PC-9 (cell line): Measurements from ENCODE around the gene OS9. TPM values are rescaled to one million over a fixed set of nuclear protein-coding genes. Genes with fewer than 3 reads are reported as not detected.

Experiments used
- BruUV-seq: library from RNA; stranded (reverse); fragments of 400-500 nt; replicated peaks from 2 replicates; lab custom pipeline; 2021; lab: Mats Ljungman, UMichigan
- CTCF ChIA-PET: fragments of 300-600 bp; sonication (Branson Sonifier 250); formaldehyde crosslinking; loops from one replicate; lab custom pipeline; 2022; ENCODE audit warnings: antibody characterized with exemption; lab: Charles Lee
- POLR2A ChIA-PET: fragments of 300-600 bp; sonication (Branson Sonifier 250); formaldehyde crosslinking; loops from one replicate; lab custom pipeline; 2022; ENCODE audit warnings: antibody characterized with exemption; ENCODE audit not compliant: unreplicated experiment; lab: Charles Lee
- DNase-seq, 2 experiments: peaks; one replicate each; pipeline versions ENCODE4 v3.0.0 to v3.0.0-alpha.2; 2015 to 2022; ENCODE audit warnings: mixed read lengths in 1 of 2
- H2AFZ ChIP-seq: fragments of 200-600 bp; sonication (generic); 2 replicates; pipeline ENCODE4 v1.8.1; 2017; ENCODE audit warnings: antibody characterized with exemption
- H3F3A ChIP-seq: fragments of 200-600 bp; sonication (generic); 2 replicates; pipeline ENCODE4 v1.8.1; 2017; ENCODE audit warnings: antibody characterized with exemption, mild to moderate bottlenecking, low read depth; ENCODE audit not compliant: insufficient read depth
- H3K27ac ChIP-seq: fragments of 200-600 bp; sonication (generic); 2 replicates; pipeline ENCODE4 v1.6.1; 2016; ENCODE audit warnings: mixed run types
- H3K27me3 ChIP-seq: fragments of 200-600 bp; sonication (generic); 2 replicates; pipeline ENCODE4 v1.6.1; 2016; ENCODE audit warnings: low read depth, mixed run types; ENCODE audit not compliant: insufficient read depth
- H3K36me3 ChIP-seq: fragments of 200-600 bp; sonication (generic); 2 replicates; pipeline ENCODE4 v1.6.1; 2016; ENCODE audit warnings: low read depth, mixed run types
- H3K4me1 ChIP-seq: fragments of 200-600 bp; sonication (generic); replicated peaks from 2 replicates; pipeline ENCODE4 v1.6.1; 2016; ENCODE audit warnings: mixed run types; ENCODE audit not compliant: insufficient read depth
- H3K4me2 ChIP-seq: fragments of 200-600 bp; sonication (generic); 2 replicates; pipeline ENCODE4 v1.6.1; 2017; ENCODE audit warnings: mixed run types
- H3K4me3 ChIP-seq: fragments of 200-600 bp; sonication (generic); 2 replicates; pipeline ENCODE4 v1.6.1; 2016; ENCODE audit warnings: mixed run types
- H3K79me2 ChIP-seq: fragments of 200-600 bp; sonication (generic); 2 replicates; pipeline ENCODE4 v1.6.1; 2017; ENCODE audit warnings: low read depth, mixed run types
- H3K9me2 ChIP-seq: fragments of 200-600 bp; sonication (generic); 2 replicates; pipeline ENCODE4 v1.8.1; 2017; ENCODE audit warnings: mild to moderate bottlenecking; ENCODE audit not compliant: insufficient read depth
- H3K9me3 ChIP-seq: fragments of 200-600 bp; sonication (generic); 2 replicates; pipeline ENCODE4 v1.8.1; 2016; ENCODE audit warnings: low read depth; ENCODE audit not compliant: insufficient read depth
- H4K20me1 ChIP-seq: fragments of 200-600 bp; sonication (generic); 2 replicates; pipeline ENCODE4 v1.8.1; 2017; ENCODE audit not compliant: insufficient read depth
- CTCF ChIP-seq: fragments of 200-600 bp; sonication (generic); conservative IDR thresholded peaks from 2 replicates; pipeline ENCODE4 v1.6.1; 2017; ENCODE audit warnings: mixed run types, antibody characterized with exemption, mild to moderate bottlenecking, moderate library complexity
- EZH2 ChIP-seq: fragments of 200-600 bp; sonication (generic); IDR thresholded peaks from 2 replicates; pipeline ENCODE4 v1.8.0; 2017; ENCODE audit warnings: antibody characterized with exemption, low read depth
- intact Hi-C: fragments of 100-400 bp; cut with micrococcal nuclease; formaldehyde crosslinking; loops from one replicate; pipeline ENCODE4 v1.10.0; 2022; ENCODE audit not compliant: unreplicated experiment
- total RNA-seq: library from RNA; stranded (reverse); gene quantifications from 2 replicates; pipeline ENCODE4 v1.2.3, GENCODE V29; 2021

Gene OS9
- total RNA-seq, 1 experiment from 2014 or later = 96.7 TPM

- DNase-seq = no peak
- BruUV-seq = no TSS peak
- H3K36me3 ChIP-seq = no peaks in the 10 kb centered on the region
- no peaks in the 10 kb centered on the region for H3K9me2 ChIP-seq
- H3F3A ChIP-seq = peaks cover 1% of the 10 kb centered on the region; the same call in 1 of the 2 replicates
- H3K4me1 ChIP-seq = no peaks in the 10 kb centered on the region
- H3K27me3 ChIP-seq = peaks cover 16% of the 10 kb centered on the region
- no peak overlapping the region for H2AFZ ChIP-seq
- H3K27ac ChIP-seq = no peak overlapping the region
- TF ChIP-seq CTCF (no peak), EZH2 (no peak)
- H3K9me3 ChIP-seq = no peaks in the 10 kb centered on the region
- POLR2A ChIA-PET = interaction anchor here (0.8 kb wide), 1 partner anchor 28 kb away, joined by 7 read pairs; no protein-coding TSS in a partner anchor
- intact Hi-C loops = no loop called here
- no peaks in the 10 kb centered on the region for H4K20me1 ChIP-seq
- CTCF ChIA-PET = no interaction called here
- no peaks in the 10 kb centered on the region for H3K79me2 ChIP-seq
- no peak overlapping the region for H3K4me3 ChIP-seq
- no peak overlapping the region for H3K4me2 ChIP-seq
These were observed 37.6 kb downstream of the OS9 start for GRCh38 chr12:57731411-57732080.

- DNase-seq = no peak
- H4K20me1 ChIP-seq = no peaks in the 10 kb centered on the region
- no peaks in the 10 kb centered on the region for H3K9me2 ChIP-seq
- no peak overlapping the region for H3K27ac ChIP-seq
- no peak overlapping the region for H3K4me2 ChIP-seq
- intact Hi-C loops = no loop called here
- no peaks in the 10 kb centered on the region for H3K9me3 ChIP-seq
- no peaks in the 10 kb centered on the region for H3K36me3 ChIP-seq
- no peak for TF ChIP-seq EZH2
- TF ChIP-seq CTCF = no peak
- no peaks in the 10 kb centered on the region for H3K79me2 ChIP-seq
- no peaks in the 10 kb centered on the region for H3K4me1 ChIP-seq
- peaks cover 22% of the 10 kb centered on the region for H3K27me3 ChIP-seq
- ChIA-PET CTCF (no interaction called here), POLR2A (no interaction called here)
- peaks cover 5% of the 10 kb centered on the region; the same call in 1 of the 2 replicates for H3F3A ChIP-seq
- no peak overlapping the region for H3K4me3 ChIP-seq
- BruUV-seq = no TSS peak
- no peak overlapping the region for H2AFZ ChIP-seq
These were observed 38.3 kb downstream of the OS9 start for GRCh38 chr12:57732270-57732669.

- Histone ChIP-seq H3K27me3 (peaks cover 22% of the 10 kb centered on the region), H3K4me3 (no peak overlapping the region), H3K4me2 (no peak overlapping the region), H2AFZ (no peak overlapping the region), H3K27ac (no peak overlapping the region), H4K20me1 (no peaks in the 10 kb centered on the region), H3K9me3 (no peaks in the 10 kb centered on the region), H3K36me3 (no peaks in the 10 kb centered on the region), H3K79me2 (no peaks in the 10 kb centered on the region), H3K4me1 (no peaks in the 10 kb centered on the region), H3F3A (peaks cover 5% of the 10 kb centered on the region; the same call in 1 of the 2 replicates), H3K9me2 (no peaks in the 10 kb centered on the region)
- intact Hi-C loops = no loop called here
- ChIA-PET CTCF (no interaction called here), POLR2A (no interaction called here)
- no peak for DNase-seq
- no TSS peak for BruUV-seq
- no peak for TF ChIP-seq EZH2
- TF ChIP-seq CTCF = no peak
These were observed 39.0 kb downstream of the OS9 start for GRCh38 chr12:57732726-57733593.
